Spleen (tissue), 11 donors: ENCODE measurements around the gene LDB2. TPM values are rescaled to one million over a fixed set of nuclear protein-coding genes. Genes with fewer than 3 reads are reported as not detected.

Source experiments
- DNase-seq: peaks from one replicate; pipeline ENCODE4 v3.0.0-alpha.2; 2020
- H3K27ac ChIP-seq, 8 donors: fragments of 200-600 bp; sonication (generic) in 7 of 8; 1 replicate in 4 of 8; 2 replicates in 4 of 8; pipeline versions ENCODE4 v1.5.0 to v1.8.0; 2016 to 2021; ENCODE audit warnings: inconsistent platforms in 4 of 8, mild to moderate bottlenecking in 4 of 8, moderate library complexity in 1 of 8
- H3K27me3 ChIP-seq, 7 donors: fragments of 200-600 bp; sonication (generic) in 6 of 7; replicated peaks in 1 of 7; 1 replicate in 4 of 7; 2 replicates in 3 of 7; pipeline versions ENCODE4 v1.5.0 to v1.8.0; 2016 to 2021; ENCODE audit warnings: inconsistent platforms in 3 of 7, mild to moderate bottlenecking in 1 of 7
- H3K36me3 ChIP-seq, 6 donors: fragments of 200-600 bp; sonication (generic) in 5 of 6; 1 replicate in 4 of 6; 2 replicates in 2 of 6; pipeline versions ENCODE4 v1.5.0 to v1.8.0; 2016 to 2021; ENCODE audit warnings: inconsistent platforms in 2 of 6
- H3K4me1 ChIP-seq, 6 donors: fragments of 200-600 bp; sonication (generic) in 5 of 6; 1 replicate in 3 of 6; 2 replicates in 3 of 6; pipeline versions ENCODE4 v1.5.0 to v1.8.0; 2016 to 2021; ENCODE audit warnings: inconsistent platforms in 3 of 6
- H3K4me3 ChIP-seq, 8 donors: fragments of 200-600 bp; sonication (generic) in 7 of 8; 1 replicate in 4 of 8; 2 replicates in 4 of 8; pipeline versions ENCODE4 v1.5.0 to v1.8.0; 2016 to 2021; ENCODE audit warnings: inconsistent platforms in 4 of 8, mild to moderate bottlenecking in 4 of 8, moderate library complexity in 2 of 8
- H3K9me3 ChIP-seq, 8 donors: fragments of 200-600 bp; sonication (generic) in 7 of 8; 1 replicate in 4 of 8; 2 replicates in 4 of 8; pipeline versions ENCODE4 v1.5.0 to v1.8.0; 2016 to 2021; ENCODE audit warnings: inconsistent platforms in 4 of 8
- POLR2A ChIP-seq, 3 donors: fragments of 450-650 bp; IDR thresholded peaks; one replicate each; pipeline ENCODE4 v1.5.1; 2017; ENCODE audit warnings: antibody characterized with exemption in 3 of 3, mild to moderate bottlenecking in 1 of 3
- POLR2AphosphoS5 ChIP-seq, 3 donors: sonication (generic); formaldehyde crosslinking; IDR thresholded peaks; one replicate each; pipeline ENCODE4 v1.5.1; 2017; ENCODE audit warnings: antibody characterized with exemption in 3 of 3
- WGBS, 5 donors: extraction: QIAGEN DNeasy Blood & Tissue Kit in 3 of 5; methylation state at CpG; one replicate each; pipeline versions ENCODE4 v1.1.5 to v1.1.7; 2013 to 2018; 5-methylcytosine and 5-hydroxymethylcytosine counted together
- intact Hi-C: fragments of 100-400 bp; cut with DNase I; formaldehyde crosslinking; loops from one replicate; pipeline ENCODE4 v1.15.0; 2023; ENCODE audit warnings: low total_unique reads
- polyA plus RNA-seq, 3 donors: library from polyadenylated mRNA; stranded (reverse); fragments of 200-250 nt; gene quantifications; one replicate each; pipeline ENCODE4 v1.2.1, GENCODE V29; 2013
- total RNA-seq, 7 donors: library from RNA; depleted of rRNA in 3 of 7; stranded (reverse); fragments of >200 nt in 3 of 7; fragmentation: NEBNext Ultra II Directional in 4 of 7; extraction: Animal tissue kit (Norgen Biotek cat#: 25700) in 4 of 7; gene quantifications; one replicate each; pipeline versions ENCODE4 v1.1.0 to v1.2.1, GENCODE V29; 2016 to 2021
- TF ChIP-seq, protein P1 (sequence below), 11 experiments: fragments of 200-600 bp in 7 of 11; fragments of 450-650 bp in 4 of 11; sonication (generic) in 4 of 11; IDR thresholded peaks in 8 of 11; conservative IDR thresholded peaks in 3 of 11; 1 replicate in 7 of 11; 2 replicates in 4 of 11; pipeline versions ENCODE4 v1.4.0 to v1.8.0; 2016 to 2021; ENCODE audit warnings: antibody characterized with exemption in 11 of 11, inconsistent platforms in 4 of 11, mild to moderate bottlenecking in 1 of 11
- donor health status: healthy with polysubstance abuse.
- donor health status: DM: no; HTN: no; CAD: no; lungs with moderate emphysema.
- donor health status: DM: no; HTN: no; CAD: no.
- donor health status: Bipolar disorder and iron deficiency.
- donor health status: healthy.
- donor health status: DM: no; HTN: no; CAD: no.
- donor health status: DM: yes; HTN: yes; CAD: no.

The LDB2 gene
- total and polyA plus RNA-seq, 10 donors: 24.1 to 257 (median 142) TPM

GRCh38 chr4:16577177-16577576 lies 321.3 kb downstream of the LDB2 start:
- Histone ChIP-seq H3K9me3 (no peaks in the 10 kb centered on the region), H3K27ac (no peak overlapping the region), H3K36me3 (peaks cover 0 to under 1% (median 0%) of the 10 kb centered on the region in 6 donors), H3K4me3 (no peak overlapping the region), H3K4me1 (peaks cover 0 to 10% (median 0%) of the 10 kb centered on the region in 6 donors), H3K27me3 (no peaks in the 10 kb centered on the region)
- no peak for TF ChIP-seq POLR2AphosphoS5 (IDR thresholded peaks at IDR 0.05)
- TF ChIP-seq, protein P1, sequence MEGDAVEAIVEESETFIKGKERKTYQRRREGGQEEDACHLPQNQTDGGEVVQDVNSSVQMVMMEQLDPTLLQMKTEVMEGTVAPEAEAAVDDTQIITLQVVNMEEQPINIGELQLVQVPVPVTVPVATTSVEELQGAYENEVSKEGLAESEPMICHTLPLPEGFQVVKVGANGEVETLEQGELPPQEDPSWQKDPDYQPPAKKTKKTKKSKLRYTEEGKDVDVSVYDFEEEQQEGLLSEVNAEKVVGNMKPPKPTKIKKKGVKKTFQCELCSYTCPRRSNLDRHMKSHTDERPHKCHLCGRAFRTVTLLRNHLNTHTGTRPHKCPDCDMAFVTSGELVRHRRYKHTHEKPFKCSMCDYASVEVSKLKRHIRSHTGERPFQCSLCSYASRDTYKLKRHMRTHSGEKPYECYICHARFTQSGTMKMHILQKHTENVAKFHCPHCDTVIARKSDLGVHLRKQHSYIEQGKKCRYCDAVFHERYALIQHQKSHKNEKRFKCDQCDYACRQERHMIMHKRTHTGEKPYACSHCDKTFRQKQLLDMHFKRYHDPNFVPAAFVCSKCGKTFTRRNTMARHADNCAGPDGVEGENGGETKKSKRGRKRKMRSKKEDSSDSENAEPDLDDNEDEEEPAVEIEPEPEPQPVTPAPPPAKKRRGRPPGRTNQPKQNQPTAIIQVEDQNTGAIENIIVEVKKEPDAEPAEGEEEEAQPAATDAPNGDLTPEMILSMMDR (IDR thresholded peaks at IDR 0.05 in 8 of 11, conservative IDR thresholded peaks at IDR 0.05 in 3 of 11): no peak
- TF ChIP-seq POLR2A (IDR thresholded peaks at IDR 0.05): no peak
- intact Hi-C loops: no loop called here
- WGBS, 5 donors: 94 to 98% (median 96%) methylated on average over 3 of the region's 3 CpGs
- DNase-seq: no peak

GRCh38 chr4:16574981-16575380 lies 323.5 kb downstream of the LDB2 start:
- peaks cover 0 to 10% (median 0%) of the 10 kb centered on the region in 6 donors for H3K4me1 ChIP-seq
- no peak for DNase-seq
- H3K4me3 ChIP-seq: no peak overlapping the region
- no peaks in the 10 kb centered on the region for H3K36me3 ChIP-seq
- WGBS, 5 donors: 80 to 95% (median 92%) methylated on average over 2 of the region's 2 CpGs
- no peak overlapping the region for H3K27ac ChIP-seq
- H3K9me3 ChIP-seq: no peaks in the 10 kb centered on the region
- no peaks in the 10 kb centered on the region for H3K27me3 ChIP-seq
- TF ChIP-seq POLR2AphosphoS5 (IDR thresholded peaks at IDR 0.05) (no peak), POLR2A (IDR thresholded peaks at IDR 0.05) (no peak)
- TF ChIP-seq, protein P1 (IDR thresholded peaks at IDR 0.05 in 8 of 11, conservative IDR thresholded peaks at IDR 0.05 in 3 of 11): no peak
- intact Hi-C loops: no loop called here

- intact Hi-C loops: no loop called here
- H3K27me3 ChIP-seq: no peaks in the 10 kb centered on the region
- DNase-seq: no peak
- peaks cover 0 to 10% (median 0%) of the 10 kb centered on the region in 6 donors for H3K4me1 ChIP-seq
- TF ChIP-seq, protein P1 (IDR thresholded peaks at IDR 0.05 in 8 of 11, conservative IDR thresholded peaks at IDR 0.05 in 3 of 11): no peak
- no peak for TF ChIP-seq POLR2AphosphoS5 (IDR thresholded peaks at IDR 0.05)
- no peak for TF ChIP-seq POLR2A (IDR thresholded peaks at IDR 0.05)
- WGBS, 5 donors: 35 to 62% (median 48%) methylated on average over 5 of the region's 5 CpGs
- H3K4me3 ChIP-seq: no peak overlapping the region
- no peak overlapping the region for H3K27ac ChIP-seq
- no peaks in the 10 kb centered on the region for H3K9me3 ChIP-seq
- H3K36me3 ChIP-seq: no peaks in the 10 kb centered on the region
Measured at GRCh38 chr4:16573739-16574138, 324.7 kb downstream of the LDB2 start.

DNA sequence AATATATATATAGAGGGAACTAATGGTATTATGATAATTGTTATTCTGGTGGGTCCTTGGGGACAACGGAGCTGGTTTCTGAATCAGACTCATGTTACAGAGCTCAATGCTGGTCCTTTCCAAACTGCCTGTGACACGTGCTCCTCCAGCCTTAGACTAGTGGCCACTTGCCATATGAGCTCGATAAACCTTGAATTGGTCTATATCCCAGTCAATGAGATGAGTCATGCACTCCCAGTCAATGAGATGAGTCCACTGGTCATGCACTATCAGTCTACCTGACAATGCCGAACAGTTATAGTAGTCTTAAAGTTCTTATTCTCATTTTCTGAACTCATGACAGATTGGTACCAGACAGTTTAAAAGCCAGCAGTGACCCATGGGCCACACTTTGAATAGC lies 325.2 kb downstream of the LDB2 start:
- TF ChIP-seq, protein P1 (IDR thresholded peaks at IDR 0.05 in 8 of 11, conservative IDR thresholded peaks at IDR 0.05 in 3 of 11): no peak
- no peak for TF ChIP-seq POLR2AphosphoS5 (IDR thresholded peaks at IDR 0.05)
- no peak overlapping the region for H3K27ac ChIP-seq
- H3K9me3 ChIP-seq: no peaks in the 10 kb centered on the region
- DNase-seq: no peak
- H3K36me3 ChIP-seq: no peaks in the 10 kb centered on the region
- 82 to 92% (median 86%) methylated on average over 4 of the region's 4 CpGs for WGBS, 5 donors
- intact Hi-C loops: no loop called here
- peaks cover 0 to 10% (median 0%) of the 10 kb centered on the region in 6 donors for H3K4me1 ChIP-seq
- H3K4me3 ChIP-seq: no peak overlapping the region
- H3K27me3 ChIP-seq: no peaks in the 10 kb centered on the region
